Mesothelial cell of epicardium (in vitro differentiated cells): Measurements from ENCODE around the gene CLDND1. TPM values are rescaled to one million over a fixed set of nuclear protein-coding genes. Genes with fewer than 3 reads are reported as not detected.

Source experiments
- DNase-seq, 2 experiments: peaks; one replicate each; pipeline ENCODE4 v3.0.0; 2021; ENCODE audit warnings: low spot score in 2 of 2; ENCODE audit not compliant: unreplicated experiment in 2 of 2
- H3K27ac Mint-ChIP-seq: 2 replicates; pipeline ENCODE4 v1.8.0; 2021; ENCODE audit warnings: mixed read lengths
- H3K27me3 Mint-ChIP-seq: 2 replicates; pipeline ENCODE4 v1.8.0; 2021; ENCODE audit warnings: low read depth, mixed read lengths
- H3K36me3 Mint-ChIP-seq: 2 replicates; pipeline ENCODE4 v1.8.0; 2021; ENCODE audit warnings: mixed read lengths
- H3K4me1 Mint-ChIP-seq: 2 replicates; pipeline ENCODE4 v1.8.0; 2021; ENCODE audit warnings: mixed read lengths
- H3K4me3 Mint-ChIP-seq: 2 replicates; pipeline ENCODE4 v1.8.0; 2021; ENCODE audit warnings: mild to moderate bottlenecking, moderate library complexity, mixed read lengths
- H3K9me3 Mint-ChIP-seq: 2 replicates; pipeline ENCODE4 v1.8.0; 2021; ENCODE audit warnings: mixed read lengths
- CTCF ChIP-seq: fragments of 200-600 bp; sonication (generic); IDR thresholded peaks from one replicate; pipeline ENCODE4 v1.5.0; 2021; ENCODE audit warnings: antibody characterized with exemption; ENCODE audit not compliant: unreplicated experiment
- total RNA-seq: library from RNA; stranded (reverse); gene quantifications from 3 replicates; pipeline ENCODE4 v1.2.1, GENCODE V29; 2021

Gene CLDND1
- total RNA-seq, 1 donor from 2014 or later: 89.0 TPM

GRCh38 chr3:98536456-98537017, 13.8 kb upstream of the CLDND1 start:
- peaks cover 8% of the 10 kb centered on the region for H3K27me3 Mint-ChIP-seq
- TF ChIP-seq CTCF: no peak
- no peaks in the 10 kb centered on the region for H3K36me3 Mint-ChIP-seq
- H3K9me3 Mint-ChIP-seq: no peaks in the 10 kb centered on the region
- H3K27ac Mint-ChIP-seq: no peak overlapping the region
- H3K4me3 Mint-ChIP-seq: no peak overlapping the region
- no peaks in the 10 kb centered on the region for H3K4me1 Mint-ChIP-seq
- DNase-seq: no peak

GRCh38 chr3:98534734-98535133, 12.0 kb upstream of the CLDND1 start:
- no peaks in the 10 kb centered on the region for H3K9me3 Mint-ChIP-seq
- H3K27me3 Mint-ChIP-seq: peaks cover 8% of the 10 kb centered on the region
- H3K36me3 Mint-ChIP-seq: no peaks in the 10 kb centered on the region
- no peak for TF ChIP-seq CTCF
- no peak overlapping the region for H3K4me3 Mint-ChIP-seq
- DNase-seq: no peak
- H3K4me1 Mint-ChIP-seq: no peaks in the 10 kb centered on the region
- no peak overlapping the region for H3K27ac Mint-ChIP-seq

GRCh38 chr3:98534168-98534567, 11.5 kb upstream of the CLDND1 start:
- H3K4me1 Mint-ChIP-seq: no peaks in the 10 kb centered on the region
- peaks cover 8% of the 10 kb centered on the region for H3K27me3 Mint-ChIP-seq
- H3K9me3 Mint-ChIP-seq: no peaks in the 10 kb centered on the region
- H3K36me3 Mint-ChIP-seq: no peaks in the 10 kb centered on the region
- no peak for TF ChIP-seq CTCF
- no peak for DNase-seq
- no peak overlapping the region for H3K4me3 Mint-ChIP-seq
- no peak overlapping the region for H3K27ac Mint-ChIP-seq

- no peak for DNase-seq
- Mint-ChIP-seq H3K9me3 (no peaks in the 10 kb centered on the region), H3K27ac (no peak overlapping the region), H3K27me3 (peaks cover 8% of the 10 kb centered on the region), H3K36me3 (no peaks in the 10 kb centered on the region), H3K4me3 (no peak overlapping the region), H3K4me1 (no peaks in the 10 kb centered on the region)
- TF ChIP-seq CTCF: no peak
These were observed 10.2 kb upstream of the CLDND1 start for GRCh38 chr3:98532709-98533571.

- no peaks in the 10 kb centered on the region for H3K9me3 Mint-ChIP-seq
- no peaks in the 10 kb centered on the region for H3K36me3 Mint-ChIP-seq
- H3K27ac Mint-ChIP-seq: no peak overlapping the region
- H3K27me3 Mint-ChIP-seq: peaks cover 8% of the 10 kb centered on the region
- no peak for DNase-seq
- TF ChIP-seq CTCF: no peak
- no peak overlapping the region for H3K4me3 Mint-ChIP-seq
- H3K4me1 Mint-ChIP-seq: no peaks in the 10 kb centered on the region
These were observed 9.6 kb upstream of the CLDND1 start for GRCh38 chr3:98532275-98532637.
